ENCODE data around the gene TSC1.

TSC1 gene

GRCh38 chr9:132937463-132937901 is 6.9 kb downstream of the TSC1 start:
- DNase-seq (ENCODE audit: low read depth), result no peak

DNA sequence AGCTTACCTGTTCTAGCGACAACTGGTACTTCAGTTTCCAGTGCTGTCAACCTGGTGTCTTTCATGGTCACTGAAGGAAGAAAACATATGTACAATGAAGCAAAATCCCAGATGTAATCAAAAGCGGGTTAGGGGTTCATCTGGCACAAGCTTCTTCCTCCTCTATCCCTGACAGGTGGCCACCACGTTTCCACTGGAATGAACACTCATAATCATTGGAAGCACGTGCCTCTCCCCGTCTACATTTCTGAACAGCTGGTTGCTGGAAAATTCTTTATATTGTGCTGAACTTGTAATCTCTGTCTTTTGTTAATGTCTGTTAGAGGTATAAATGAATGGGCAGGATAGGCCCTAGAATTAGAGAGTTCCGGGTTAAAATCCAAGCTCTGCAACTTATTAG is 9.4 kb downstream of the TSC1 start:
- DNase-seq (ENCODE audit: low read depth), result no peak

GRCh38 chr9:132931178-132931735 is 13.2 kb downstream of the TSC1 start:
- no peak for DNase-seq (ENCODE audit: low read depth)

GRCh38 chr9:132927704-132928103 is 16.7 kb downstream of the TSC1 start:
- DNase-seq (ENCODE audit: low read depth), result no peak

- DNase-seq (ENCODE audit: low read depth), result no peak
Measured at GRCh38 chr9:132923346-132923902, 21.0 kb downstream of the TSC1 start.

- no peak for DNase-seq (ENCODE audit: low read depth)
Measured at GRCh38 chr9:132919614-132920268, 24.7 kb downstream of the TSC1 start.

GRCh38 chr9:132914924-132915323 is 29.5 kb downstream of the TSC1 start:
- no peak for DNase-seq (ENCODE audit: low read depth)

- DNase-seq (ENCODE audit: low read depth), result no peak
Measured at GRCh38 chr9:132912131-132912530, 32.3 kb downstream of the TSC1 start.

DNA sequence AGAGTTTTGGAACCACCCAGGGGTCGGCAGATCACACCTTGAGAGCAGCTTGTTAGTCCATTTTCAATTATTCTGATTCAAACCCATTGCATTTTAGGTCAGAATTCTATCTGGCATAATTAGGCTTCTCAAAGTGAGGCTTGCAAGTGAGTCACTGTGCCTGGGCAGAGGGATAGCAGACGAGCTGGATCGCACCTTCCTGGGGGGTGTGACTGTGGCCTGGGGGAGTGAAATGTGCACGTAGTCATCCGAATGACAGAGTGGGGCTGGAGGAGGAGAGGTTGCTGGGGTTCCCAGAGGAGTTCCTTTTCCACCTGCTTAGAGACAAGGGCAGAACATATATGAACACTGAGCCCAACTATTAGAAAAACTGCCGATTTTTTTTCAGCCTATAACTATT is 34.0 kb downstream of the TSC1 start:
- DNase-seq (ENCODE audit: low read depth), result no peak

DNA sequence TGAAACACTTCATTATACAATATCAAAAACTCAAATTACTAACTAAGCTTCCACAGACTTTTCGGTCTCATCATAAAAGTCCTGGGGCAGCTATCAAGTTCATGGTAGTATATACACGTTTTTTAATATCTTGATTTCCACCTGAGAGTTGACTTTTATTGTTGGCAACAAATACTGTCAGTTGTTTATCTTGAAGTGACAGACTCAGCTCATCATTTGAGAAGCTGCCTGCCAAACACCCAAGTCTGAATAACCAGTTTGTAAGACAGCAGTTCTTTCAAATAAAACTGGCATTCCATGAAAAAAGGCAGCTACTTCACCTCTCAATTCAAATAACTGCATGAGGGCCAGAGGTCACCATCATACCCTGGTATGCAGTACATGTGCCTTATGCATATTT is 35.1 kb downstream of the TSC1 start:
- no peak for DNase-seq (ENCODE audit: low read depth)

DNA sequence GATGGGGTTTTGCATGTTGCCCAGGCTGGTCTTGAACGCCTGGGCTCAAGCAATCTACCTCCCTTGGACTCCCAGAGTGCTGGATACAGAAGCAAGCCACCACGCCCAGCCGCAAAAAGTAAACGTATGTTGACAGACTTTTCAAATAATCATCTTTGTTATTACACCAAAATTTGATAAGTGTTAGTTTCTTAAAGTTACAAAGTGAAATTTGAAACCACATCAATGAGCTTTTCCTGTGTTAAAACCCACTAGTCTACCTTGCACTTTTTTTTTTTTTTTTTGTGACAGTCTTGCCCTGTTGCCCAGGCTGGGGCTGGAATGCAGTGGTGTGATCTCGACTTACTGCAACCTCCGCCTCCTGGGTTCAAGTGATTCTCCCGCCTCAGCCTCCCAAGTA is 35.8 kb downstream of the TSC1 start:
- DNase-seq (ENCODE audit: low read depth), result no peak

DNA sequence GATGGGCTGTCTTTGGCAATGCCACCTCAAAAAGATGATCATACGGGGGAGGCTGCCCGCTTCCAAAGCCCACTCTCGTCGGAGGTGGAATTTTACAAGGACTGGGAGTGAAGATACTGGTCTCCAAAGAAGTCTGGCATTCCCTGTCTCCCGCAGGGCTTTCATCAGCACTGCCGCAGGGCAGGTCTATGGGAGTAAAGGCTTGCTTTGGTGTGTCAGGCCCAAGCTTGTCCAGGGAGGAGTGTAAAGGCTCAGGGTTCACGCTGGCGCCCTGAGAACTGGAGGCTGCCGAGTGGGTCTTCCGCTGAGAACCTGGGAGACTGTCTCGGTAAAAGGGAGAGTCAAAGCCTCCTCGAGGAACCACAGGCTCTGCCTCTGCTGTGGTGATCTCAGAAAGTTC is 38.7 kb downstream of the TSC1 start:
- DNase-seq (ENCODE audit: low read depth), result no peak

GRCh38 chr9:132903574-132904492 is 40.6 kb downstream of the TSC1 start:
- DNase-seq (ENCODE audit: low read depth), result no peak

- DNase-seq (ENCODE audit: low read depth), result peak; percentile 67
Measured at GRCh38 chr9:132901858-132902831, 42.3 kb downstream of the TSC1 start.

DNA sequence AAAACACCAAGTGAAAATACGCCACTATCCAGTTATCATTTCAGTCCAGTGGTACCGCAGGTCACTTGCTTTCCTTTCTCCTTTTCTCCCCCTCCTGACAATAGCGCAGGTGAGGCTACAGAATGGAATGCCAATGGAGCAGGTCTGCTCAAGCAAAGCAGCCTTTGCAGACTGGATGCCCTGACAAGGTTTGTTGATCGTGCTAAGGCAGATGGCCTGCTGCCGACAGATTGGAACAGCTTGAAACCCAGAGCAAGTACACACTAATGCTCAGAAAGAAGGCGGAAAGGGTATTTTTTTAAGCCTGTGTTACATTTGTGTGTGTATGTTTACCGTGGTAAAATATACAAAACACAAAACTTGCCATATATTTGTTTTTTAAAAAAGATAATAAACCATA is 46.4 kb downstream of the TSC1 start:
- DNase-seq (ENCODE audit: low read depth), result no peak

DNA sequence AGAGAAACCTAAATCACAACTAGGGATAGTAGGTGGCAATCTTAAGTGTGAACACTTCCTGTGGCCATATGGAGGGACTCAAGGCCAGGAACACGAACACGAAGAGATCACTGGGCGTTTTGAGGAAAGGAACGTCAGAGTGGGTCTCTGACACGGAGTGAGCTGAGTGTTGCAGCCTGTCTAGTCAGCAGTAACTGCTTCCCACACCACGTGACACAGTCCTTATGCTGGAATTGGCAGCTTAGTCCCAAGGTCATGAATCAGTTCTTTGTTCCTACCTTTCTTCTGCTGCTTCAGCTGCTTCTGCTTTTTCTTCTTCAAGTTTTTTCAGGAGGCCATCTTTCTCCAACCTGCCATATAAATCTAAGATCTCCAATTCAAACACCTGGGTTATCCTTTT is 47.5 kb downstream of the TSC1 start:
- DNase-seq (ENCODE audit: low read depth), result no peak

- no peak for DNase-seq (ENCODE audit: low read depth)
Measured at GRCh38 chr9:132896264-132896663, 48.2 kb downstream of the TSC1 start.

GRCh38 chr9:132894862-132895835 is 49.3 kb downstream of the TSC1 start:
- no peak for DNase-seq (ENCODE audit: low read depth)

- DNase-seq (ENCODE audit: low read depth), result no peak
Measured at GRCh38 chr9:132894346-132894745, 50.1 kb downstream of the TSC1 start.

DNA sequence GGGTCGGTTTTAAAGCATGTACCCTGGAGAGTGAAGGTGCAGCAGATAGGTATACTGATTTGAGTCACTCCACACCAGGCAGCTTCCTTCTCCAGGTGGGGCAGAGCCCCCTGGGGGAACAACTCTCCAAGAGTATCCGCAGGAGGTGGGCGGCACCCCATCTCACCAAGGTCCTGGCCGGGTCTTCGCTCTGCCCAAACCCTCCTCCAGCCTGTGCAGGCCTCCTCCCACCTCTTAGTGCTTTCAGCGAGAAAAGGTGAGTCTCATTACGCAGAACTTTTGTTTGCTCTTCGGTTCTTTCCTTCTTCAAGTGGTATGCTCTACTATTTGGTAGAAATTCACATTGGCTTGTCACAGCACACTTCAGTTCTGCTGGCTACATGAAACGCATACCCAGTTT is 52.0 kb downstream of the TSC1 start:
- DNase-seq (ENCODE audit: low read depth), result no peak

Measured in activated T-cell treated with anti-CD3 and anti-CD28 coated beads for 24 hours (primary cell).